Loucy (cell line): ENCODE data around the gene WASF2.

Source experiments
- H2AFZ ChIP-seq: fragments of 200-600 bp; sonication (generic); 2 replicates; pipeline ENCODE4 v1.6.0; 2016; ENCODE audit warnings: antibody characterized with exemption, mild to moderate bottlenecking, low read length, moderate library complexity
- H3F3A ChIP-seq: fragments of 200-600 bp; 2 replicates; pipeline ENCODE4 v1.6.0; 2016; ENCODE audit warnings: antibody characterized with exemption, low read depth, mild to moderate bottlenecking
- H3K27me3 ChIP-seq: fragments of 200-600 bp; sonication (generic); 2 replicates; pipeline ENCODE4 v1.6.1; 2014; ENCODE audit warnings: low read length, mild to moderate bottlenecking; ENCODE audit not compliant: insufficient read depth, poor library complexity, severe bottlenecking
- H3K36me3 ChIP-seq: fragments of 200-600 bp; sonication (generic); 2 replicates; pipeline ENCODE4 v1.6.1; 2016; ENCODE audit warnings: low read length; ENCODE audit not compliant: insufficient read depth
- H3K4me1 ChIP-seq: fragments of 200-600 bp; sonication (generic); 2 replicates; pipeline ENCODE4 v1.5.1; 2014; ENCODE audit warnings: low read length, mild to moderate bottlenecking; ENCODE audit not compliant: insufficient read depth, poor library complexity, severe bottlenecking
- H3K4me2 ChIP-seq: fragments of 200-600 bp; sonication (generic); 2 replicates; pipeline ENCODE4 v1.6.0; 2014; ENCODE audit warnings: antibody characterized with exemption, low read length, low read depth, mild to moderate bottlenecking; ENCODE audit not compliant: poor library complexity, severe bottlenecking
- H3K4me3 ChIP-seq: fragments of 200-600 bp; sonication (generic); 2 replicates; pipeline ENCODE4 v1.5.1; 2014; ENCODE audit warnings: low read length, mild to moderate bottlenecking, mixed read lengths; ENCODE audit not compliant: poor library complexity, severe bottlenecking
- H3K79me2 ChIP-seq: fragments of 200-600 bp; sonication (generic); 2 replicates; pipeline ENCODE4 v1.6.1; 2014; ENCODE audit warnings: low read length; ENCODE audit not compliant: insufficient read depth
- H3K9ac ChIP-seq: fragments of 200-600 bp; sonication (generic); 2 replicates; pipeline ENCODE4 v1.6.0; 2014; ENCODE audit warnings: mild to moderate bottlenecking, low read depth, low read length, moderate library complexity; ENCODE audit not compliant: poor library complexity, severe bottlenecking
- H3K9me2 ChIP-seq: fragments of 200-600 bp; sonication (generic); replicated peaks from 2 replicates; pipeline ENCODE4 v1.6.1; 2016; ENCODE audit warnings: low read depth, low read length, mixed read lengths
- H3K9me3 ChIP-seq: fragments of 200-600 bp; sonication (generic); 2 replicates; pipeline ENCODE4 v1.6.1; 2014; ENCODE audit warnings: mild to moderate bottlenecking, antibody characterized with exemption, low read length, low read depth; ENCODE audit not compliant: insufficient read depth
- H4K20me1 ChIP-seq: fragments of 200-600 bp; sonication (generic); 2 replicates; pipeline ENCODE4 v1.6.0; 2014; ENCODE audit warnings: antibody characterized with exemption, low read length, mild to moderate bottlenecking; ENCODE audit not compliant: insufficient read depth, poor library complexity, severe bottlenecking
- CTCF ChIP-seq: fragments of 200-600 bp; sonication (generic); conservative IDR thresholded peaks from 2 replicates; pipeline ENCODE4 v1.5.1; 2014; ENCODE audit warnings: mild to moderate bottlenecking, antibody characterized with exemption, low read length
- EZH2phosphoT487 ChIP-seq: fragments of 200-600 bp; IDR thresholded peaks from 2 replicates; pipeline ENCODE4 v1.6.1; 2018; ENCODE audit warnings: antibody characterized with exemption, mild to moderate bottlenecking, moderate library complexity, borderline replicate concordance

Gene WASF2

GRCh38 chr1:27447883-27448282 lies 42.1 kb downstream of the WASF2 start:
- peaks cover 55% of the 10 kb centered on the region for H4K20me1 ChIP-seq
- no peak overlapping the region for H3K4me2 ChIP-seq
- H3K27me3 ChIP-seq, result no peaks in the 10 kb centered on the region
- no peak overlapping the region for H2AFZ ChIP-seq
- H3K4me3 ChIP-seq, result no peak overlapping the region
- no peaks in the 10 kb centered on the region for H3K9me3 ChIP-seq
- no peaks in the 10 kb centered on the region for H3K9me2 ChIP-seq
- no peak overlapping the region for H3K9ac ChIP-seq
- H3K79me2 ChIP-seq, result peaks cover 86% of the 10 kb centered on the region
- TF ChIP-seq EZH2phosphoT487 (no peak), CTCF (no peak)
- no peaks in the 10 kb centered on the region for H3F3A ChIP-seq
- H3K4me1 ChIP-seq, result peaks cover 16% of the 10 kb centered on the region
- H3K36me3 ChIP-seq, result peaks cover 19% of the 10 kb centered on the region; the same call in 1 of the 2 replicates

GRCh38 chr1:27447399-27447798 lies 42.6 kb downstream of the WASF2 start:
- Histone ChIP-seq H3K79me2 (peaks cover 90% of the 10 kb centered on the region), H3F3A (no peaks in the 10 kb centered on the region), H3K27me3 (no peaks in the 10 kb centered on the region), H3K4me2 (no peak overlapping the region), H3K4me3 (no peak overlapping the region), H3K9me2 (no peaks in the 10 kb centered on the region), H3K9me3 (no peaks in the 10 kb centered on the region), H3K36me3 (peaks cover 19% of the 10 kb centered on the region; the same call in 1 of the 2 replicates), H4K20me1 (peaks cover 55% of the 10 kb centered on the region), H3K4me1 (peaks cover 16% of the 10 kb centered on the region), H3K9ac (no peak overlapping the region), H2AFZ (no peak overlapping the region)
- TF ChIP-seq CTCF (no peak), EZH2phosphoT487 (no peak)

- Histone ChIP-seq H3K4me1 (peaks cover 14% of the 10 kb centered on the region), H4K20me1 (peaks cover 52% of the 10 kb centered on the region), H3K4me3 (no peak overlapping the region), H3K9me2 (no peaks in the 10 kb centered on the region), H3K9ac (no peak overlapping the region), H3K27me3 (no peaks in the 10 kb centered on the region), H3K9me3 (no peaks in the 10 kb centered on the region), H3K36me3 (peaks cover 19% of the 10 kb centered on the region; the same call in 1 of the 2 replicates), H2AFZ (no peak overlapping the region), H3F3A (no peaks in the 10 kb centered on the region), H3K79me2 (peaks cover 90% of the 10 kb centered on the region), H3K4me2 (no peak overlapping the region)
- TF ChIP-seq CTCF (no peak), EZH2phosphoT487 (no peak)
Observed at GRCh38 chr1:27446496-27447020, 43.4 kb downstream of the WASF2 start.
